Measurements from ENCODE around the gene TTC8. TPM values are rescaled to one million over a fixed set of nuclear protein-coding genes. Genes with fewer than 3 reads are reported as not detected.

Gene TTC8
- total RNA-seq, 1 donor from 2014 or later = 12.0 TPM

DNA sequence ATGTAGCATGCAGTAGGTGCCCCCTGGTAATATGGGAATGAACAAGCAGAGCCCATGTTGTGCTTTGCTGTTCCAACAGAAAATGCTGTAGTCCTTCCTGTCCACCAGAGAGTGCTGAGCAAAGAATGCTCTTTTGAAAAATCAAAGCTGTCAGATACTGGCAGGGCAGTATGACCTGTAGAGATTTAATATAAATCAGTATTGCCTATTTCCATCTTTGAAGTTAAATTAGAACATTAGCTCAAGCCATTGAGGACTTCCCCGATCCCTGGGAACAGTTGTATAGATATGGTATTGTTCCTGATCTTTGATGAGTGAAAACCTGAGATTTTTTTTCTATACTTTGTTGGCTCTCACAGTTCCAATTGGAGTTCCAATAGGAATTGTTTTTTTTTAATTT lies 13.0 kb downstream of the TTC8 start:
- Histone ChIP-seq H3K4me1 (ENCODE audit: control insufficient read depth in 3 of 3, insufficient read depth in 3 of 3, low read length in 3 of 3) (peaks cover 0 to 4% (median 3%) of the 10 kb centered on the region in 3 donors), H3K36me3 (ENCODE audit: control insufficient read depth in 3 of 3, insufficient read depth in 3 of 3, low read length in 3 of 3) (peaks cover 0 to 2% (median 0%) of the 10 kb centered on the region in 3 donors), H3K9me3 (ENCODE audit: control insufficient read depth in 3 of 3, low read length in 3 of 3) (no peaks in the 10 kb centered on the region), H3K27me3 (ENCODE audit: control insufficient read depth in 3 of 3, insufficient read depth in 3 of 3, low read length in 3 of 3) (no peaks in the 10 kb centered on the region), H3K4me3 (ENCODE audit: low read length in 3 of 3) (no peak overlapping the region), H3K9ac (ENCODE audit: low read depth in 1 of 3, low read length in 3 of 3) (no peak overlapping the region), H3K27ac (ENCODE audit: low read depth, low read length) (no peak overlapping the region)

DNA sequence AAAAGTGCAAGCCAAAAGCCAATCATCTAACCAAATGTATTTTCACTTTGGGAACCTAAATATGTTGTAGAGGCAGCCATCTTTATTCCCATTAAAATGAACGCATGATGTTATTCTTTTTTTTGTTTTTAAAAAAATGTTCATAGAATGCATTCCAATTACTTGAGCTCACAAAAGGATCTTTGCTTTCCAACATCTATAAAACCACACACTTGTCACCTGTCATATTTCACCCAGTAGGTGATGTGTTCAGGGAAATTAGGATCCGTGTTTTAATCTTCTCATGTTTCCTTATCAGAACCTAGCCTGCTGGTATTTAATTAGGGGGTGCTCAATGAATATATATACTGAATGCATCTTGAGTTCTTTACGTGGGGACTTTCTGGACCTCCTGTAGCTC lies 13.6 kb downstream of the TTC8 start:
- H3K9ac ChIP-seq (ENCODE audit: low read depth in 1 of 3, low read length in 3 of 3) = no peak overlapping the region
- H3K36me3 ChIP-seq (ENCODE audit: control insufficient read depth in 3 of 3, insufficient read depth in 3 of 3, low read length in 3 of 3) = peaks cover 0 to 2% (median 0%) of the 10 kb centered on the region in 3 donors
- H3K27ac ChIP-seq (ENCODE audit: low read depth, low read length) = no peak overlapping the region
- H3K27me3 ChIP-seq (ENCODE audit: control insufficient read depth in 3 of 3, insufficient read depth in 3 of 3, low read length in 3 of 3) = no peaks in the 10 kb centered on the region
- H3K9me3 ChIP-seq (ENCODE audit: control insufficient read depth in 3 of 3, low read length in 3 of 3) = no peaks in the 10 kb centered on the region
- peaks cover 0 to 4% (median 3%) of the 10 kb centered on the region in 3 donors for H3K4me1 ChIP-seq (ENCODE audit: control insufficient read depth in 3 of 3, insufficient read depth in 3 of 3, low read length in 3 of 3)
- H3K4me3 ChIP-seq (ENCODE audit: low read length in 3 of 3) = no peak overlapping the region

DNA sequence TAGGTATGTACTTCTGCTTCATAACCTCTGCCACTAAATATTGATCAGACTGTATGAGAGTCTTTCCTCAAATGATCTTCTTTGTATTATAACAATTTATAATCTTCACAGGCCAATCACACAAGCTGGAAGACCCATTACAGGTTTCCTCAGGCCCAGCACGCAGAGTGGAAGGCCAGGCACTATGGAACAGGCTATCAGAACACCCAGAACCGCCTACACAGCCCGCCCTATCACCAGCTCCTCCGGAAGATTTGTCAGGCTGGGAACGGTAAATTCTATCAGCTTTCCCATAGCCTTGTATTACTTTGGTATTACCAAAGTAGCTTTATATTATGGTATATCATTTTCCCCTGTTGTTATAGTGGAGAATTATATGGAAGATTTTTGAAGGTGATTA lies 16.5 kb downstream of the TTC8 start:
- no peak overlapping the region for H3K4me3 ChIP-seq (ENCODE audit: low read length in 3 of 3)
- no peaks in the 10 kb centered on the region for H3K4me1 ChIP-seq (ENCODE audit: control insufficient read depth in 3 of 3, insufficient read depth in 3 of 3, low read length in 3 of 3)
- no peak overlapping the region for H3K9ac ChIP-seq (ENCODE audit: low read depth in 1 of 3, low read length in 3 of 3)
- H3K9me3 ChIP-seq (ENCODE audit: control insufficient read depth in 3 of 3, low read length in 3 of 3) = no peaks in the 10 kb centered on the region
- no peak overlapping the region for H3K27ac ChIP-seq (ENCODE audit: low read depth, low read length)
- no peaks in the 10 kb centered on the region for H3K27me3 ChIP-seq (ENCODE audit: control insufficient read depth in 3 of 3, insufficient read depth in 3 of 3, low read length in 3 of 3)
- peaks cover 0 to 2% (median 0%) of the 10 kb centered on the region in 3 donors for H3K36me3 ChIP-seq (ENCODE audit: control insufficient read depth in 3 of 3, insufficient read depth in 3 of 3, low read length in 3 of 3)

DNA sequence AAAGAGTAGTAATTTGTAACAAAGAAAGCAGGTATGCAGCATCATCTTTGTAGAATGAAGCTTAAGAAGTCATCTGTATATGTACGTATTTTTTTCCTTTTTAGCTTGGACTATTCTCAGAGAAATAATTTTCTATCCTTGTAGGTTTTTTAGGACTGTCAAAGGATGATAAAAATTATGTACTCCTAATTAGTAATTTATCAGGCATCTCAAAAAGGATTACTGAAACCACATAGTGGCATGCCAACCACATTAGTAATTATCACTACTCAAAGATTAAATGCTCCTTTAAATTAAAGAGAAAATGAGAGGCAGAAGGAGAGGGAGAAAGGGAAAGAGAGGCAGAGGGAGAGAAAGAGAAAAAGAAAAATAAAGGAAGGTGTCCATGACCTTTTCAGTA lies 17.3 kb downstream of the TTC8 start:
- no peak overlapping the region for H3K4me3 ChIP-seq (ENCODE audit: low read length in 3 of 3)
- H3K4me1 ChIP-seq (ENCODE audit: control insufficient read depth in 3 of 3, insufficient read depth in 3 of 3, low read length in 3 of 3) = no peaks in the 10 kb centered on the region
- H3K36me3 ChIP-seq (ENCODE audit: control insufficient read depth in 3 of 3, insufficient read depth in 3 of 3, low read length in 3 of 3) = peaks cover 0 to 2% (median 0%) of the 10 kb centered on the region in 3 donors
- no peak overlapping the region for H3K9ac ChIP-seq (ENCODE audit: low read depth in 1 of 3, low read length in 3 of 3)
- H3K27ac ChIP-seq (ENCODE audit: low read depth, low read length) = no peak overlapping the region
- H3K27me3 ChIP-seq (ENCODE audit: control insufficient read depth in 3 of 3, insufficient read depth in 3 of 3, low read length in 3 of 3) = no peaks in the 10 kb centered on the region
- no peaks in the 10 kb centered on the region for H3K9me3 ChIP-seq (ENCODE audit: control insufficient read depth in 3 of 3, low read length in 3 of 3)

DNA sequence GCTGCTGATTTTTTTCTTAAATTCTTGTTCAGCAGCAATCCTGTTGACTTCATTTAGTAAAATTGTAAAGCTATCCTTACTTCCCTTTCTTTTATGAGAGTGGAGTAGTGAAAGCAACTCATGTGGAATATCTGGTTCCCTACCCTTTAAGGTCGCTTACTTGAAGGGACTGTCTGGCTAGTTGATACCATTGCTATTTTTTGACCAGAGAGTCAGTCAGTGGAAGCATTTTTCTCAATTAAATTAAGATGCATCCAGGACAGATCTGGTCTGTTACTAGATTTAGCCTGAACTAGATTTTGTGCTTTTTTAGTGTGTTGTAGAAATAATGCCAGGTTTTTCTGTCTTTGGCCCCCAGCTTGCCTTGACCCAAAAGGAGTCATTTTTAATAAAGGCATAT lies 18.0 kb downstream of the TTC8 start:
- no peaks in the 10 kb centered on the region for H3K27me3 ChIP-seq (ENCODE audit: control insufficient read depth in 3 of 3, insufficient read depth in 3 of 3, low read length in 3 of 3)
- no peaks in the 10 kb centered on the region for H3K4me1 ChIP-seq (ENCODE audit: control insufficient read depth in 3 of 3, insufficient read depth in 3 of 3, low read length in 3 of 3)
- H3K4me3 ChIP-seq (ENCODE audit: low read length in 3 of 3) = no peak overlapping the region
- H3K36me3 ChIP-seq (ENCODE audit: control insufficient read depth in 3 of 3, insufficient read depth in 3 of 3, low read length in 3 of 3) = peaks cover 0 to 2% (median 0%) of the 10 kb centered on the region in 3 donors
- no peak overlapping the region for H3K9ac ChIP-seq (ENCODE audit: low read depth in 1 of 3, low read length in 3 of 3)
- no peak overlapping the region for H3K27ac ChIP-seq (ENCODE audit: low read depth, low read length)
- no peaks in the 10 kb centered on the region for H3K9me3 ChIP-seq (ENCODE audit: control insufficient read depth in 3 of 3, low read length in 3 of 3)

DNA sequence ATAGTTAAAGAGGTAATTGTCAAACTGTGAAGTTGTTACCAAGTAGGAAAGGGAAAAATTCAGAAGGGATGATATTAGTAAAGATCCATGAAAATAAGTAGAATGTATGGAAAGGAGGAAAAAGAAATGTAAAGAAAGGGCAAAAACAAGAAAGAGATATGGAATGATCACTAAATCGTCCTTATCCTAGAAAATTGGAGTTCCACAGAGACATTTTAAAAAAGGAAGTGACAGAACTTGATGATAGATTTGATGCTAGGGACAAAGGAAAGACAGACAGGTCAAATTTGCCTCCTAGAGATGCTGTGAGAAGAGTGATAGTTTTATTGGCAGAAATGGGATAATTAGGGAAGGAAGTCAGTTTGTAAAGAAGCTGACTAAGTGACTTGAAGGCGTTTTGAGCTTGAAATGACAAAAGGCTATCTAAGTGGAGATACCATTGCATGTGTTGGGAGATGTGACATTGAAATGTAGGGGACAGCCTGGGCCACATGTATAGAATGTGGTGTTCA lies 20.6 kb downstream of the TTC8 start:
- no peaks in the 10 kb centered on the region for H3K4me1 ChIP-seq (ENCODE audit: control insufficient read depth in 3 of 3, insufficient read depth in 3 of 3, low read length in 3 of 3)

DNA sequence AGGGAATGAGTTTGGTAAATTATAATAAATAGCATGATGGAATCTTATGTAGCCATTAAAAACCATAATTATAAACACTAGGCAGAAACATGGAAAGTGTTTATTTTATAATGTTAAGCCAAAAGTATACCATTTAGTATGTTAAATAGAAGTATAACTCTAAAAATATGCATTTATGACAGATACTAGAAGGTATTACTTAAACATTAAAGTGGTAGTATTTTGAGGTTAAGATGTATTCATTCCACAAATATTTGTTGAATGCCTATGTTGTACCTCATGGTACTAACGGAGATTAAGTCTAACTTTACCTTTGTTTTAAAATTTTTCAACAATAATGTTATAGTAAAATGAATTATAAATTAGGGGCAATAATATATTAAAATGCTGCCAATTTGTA lies 24.1 kb downstream of the TTC8 start:
- no peaks in the 10 kb centered on the region for H3K36me3 ChIP-seq (ENCODE audit: control insufficient read depth in 3 of 3, insufficient read depth in 3 of 3, low read length in 3 of 3)
- no peak overlapping the region for H3K4me3 ChIP-seq (ENCODE audit: low read length in 3 of 3)
- H3K9me3 ChIP-seq (ENCODE audit: control insufficient read depth in 3 of 3, low read length in 3 of 3) = no peaks in the 10 kb centered on the region
- no peak overlapping the region for H3K27ac ChIP-seq (ENCODE audit: low read depth, low read length)
- H3K27me3 ChIP-seq (ENCODE audit: control insufficient read depth in 3 of 3, insufficient read depth in 3 of 3, low read length in 3 of 3) = no peaks in the 10 kb centered on the region
- no peak overlapping the region for H3K9ac ChIP-seq (ENCODE audit: low read depth in 1 of 3, low read length in 3 of 3)
- no peaks in the 10 kb centered on the region for H3K4me1 ChIP-seq (ENCODE audit: control insufficient read depth in 3 of 3, insufficient read depth in 3 of 3, low read length in 3 of 3)

More for the DNA sequence above, 20.6 kb downstream of the TTC8 start:
- Histone ChIP-seq H3K9ac (ENCODE audit: low read depth in 1 of 3, low read length in 3 of 3) (no peak overlapping the region), H3K27ac (ENCODE audit: low read depth, low read length) (no peak overlapping the region), H3K27me3 (ENCODE audit: control insufficient read depth in 3 of 3, insufficient read depth in 3 of 3, low read length in 3 of 3) (no peaks in the 10 kb centered on the region), H3K36me3 (ENCODE audit: control insufficient read depth in 3 of 3, insufficient read depth in 3 of 3, low read length in 3 of 3) (peaks cover 0 to 2% (median 0%) of the 10 kb centered on the region in 3 donors), H3K9me3 (ENCODE audit: control insufficient read depth in 3 of 3, low read length in 3 of 3) (no peaks in the 10 kb centered on the region), H3K4me3 (ENCODE audit: low read length in 3 of 3) (no peak overlapping the region)

DNA sequence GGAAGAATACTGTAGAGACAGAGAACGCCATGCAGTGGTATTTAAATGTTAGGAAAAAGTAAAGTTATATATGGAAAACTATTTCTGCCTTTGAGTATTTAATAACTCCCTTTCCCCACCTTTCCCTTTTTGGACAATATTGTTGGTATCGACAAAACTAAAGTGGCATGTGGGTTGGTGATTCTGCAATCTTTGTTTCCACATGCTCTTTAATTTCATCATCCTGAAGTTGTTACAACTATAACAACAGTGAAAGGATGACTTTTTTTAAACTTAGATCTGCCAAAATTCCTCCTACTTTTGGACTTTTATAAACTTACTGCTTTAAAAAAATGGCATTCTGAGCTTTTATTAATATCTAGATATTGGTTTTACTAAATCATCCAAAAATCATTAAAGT lies 25.3 kb downstream of the TTC8 start:
- H3K27me3 ChIP-seq (ENCODE audit: control insufficient read depth in 3 of 3, insufficient read depth in 3 of 3, low read length in 3 of 3) = no peaks in the 10 kb centered on the region
- no peak overlapping the region for H3K4me3 ChIP-seq (ENCODE audit: low read length in 3 of 3)
- no peaks in the 10 kb centered on the region for H3K9me3 ChIP-seq (ENCODE audit: control insufficient read depth in 3 of 3, low read length in 3 of 3)
- no peak overlapping the region for H3K27ac ChIP-seq (ENCODE audit: low read depth, low read length)
- no peaks in the 10 kb centered on the region for H3K36me3 ChIP-seq (ENCODE audit: control insufficient read depth in 3 of 3, insufficient read depth in 3 of 3, low read length in 3 of 3)
- no peak overlapping the region for H3K9ac ChIP-seq (ENCODE audit: low read depth in 1 of 3, low read length in 3 of 3)
- no peaks in the 10 kb centered on the region for H3K4me1 ChIP-seq (ENCODE audit: control insufficient read depth in 3 of 3, insufficient read depth in 3 of 3, low read length in 3 of 3)

DNA sequence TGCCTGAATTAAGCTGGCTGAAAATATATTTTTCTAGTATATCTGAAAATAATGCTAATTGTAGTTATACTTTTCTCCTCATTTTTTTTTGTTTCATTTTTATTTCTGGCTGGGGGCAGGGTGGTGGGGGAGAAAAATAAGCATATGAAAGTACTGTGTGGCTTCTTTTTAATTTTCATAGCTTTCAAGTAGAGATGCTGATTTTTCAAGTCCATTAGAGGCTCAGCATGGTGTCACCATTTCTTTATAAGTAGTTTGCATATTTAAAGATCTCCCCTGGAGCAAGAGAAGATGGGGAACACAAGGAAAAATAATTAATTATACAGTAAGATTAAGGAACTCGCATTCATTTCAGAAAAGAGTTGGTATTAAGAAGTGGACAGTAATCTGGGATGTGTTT lies 27.1 kb downstream of the TTC8 start:
- H3K9me3 ChIP-seq (ENCODE audit: control insufficient read depth in 3 of 3, low read length in 3 of 3) = no peaks in the 10 kb centered on the region
- no peaks in the 10 kb centered on the region for H3K36me3 ChIP-seq (ENCODE audit: control insufficient read depth in 3 of 3, insufficient read depth in 3 of 3, low read length in 3 of 3)
- no peaks in the 10 kb centered on the region for H3K27me3 ChIP-seq (ENCODE audit: control insufficient read depth in 3 of 3, insufficient read depth in 3 of 3, low read length in 3 of 3)
- no peaks in the 10 kb centered on the region for H3K4me1 ChIP-seq (ENCODE audit: control insufficient read depth in 3 of 3, insufficient read depth in 3 of 3, low read length in 3 of 3)
- H3K27ac ChIP-seq (ENCODE audit: low read depth, low read length) = no peak overlapping the region
- H3K9ac ChIP-seq (ENCODE audit: low read depth in 1 of 3, low read length in 3 of 3) = no peak overlapping the region
- no peak overlapping the region for H3K4me3 ChIP-seq (ENCODE audit: low read length in 3 of 3)

DNA sequence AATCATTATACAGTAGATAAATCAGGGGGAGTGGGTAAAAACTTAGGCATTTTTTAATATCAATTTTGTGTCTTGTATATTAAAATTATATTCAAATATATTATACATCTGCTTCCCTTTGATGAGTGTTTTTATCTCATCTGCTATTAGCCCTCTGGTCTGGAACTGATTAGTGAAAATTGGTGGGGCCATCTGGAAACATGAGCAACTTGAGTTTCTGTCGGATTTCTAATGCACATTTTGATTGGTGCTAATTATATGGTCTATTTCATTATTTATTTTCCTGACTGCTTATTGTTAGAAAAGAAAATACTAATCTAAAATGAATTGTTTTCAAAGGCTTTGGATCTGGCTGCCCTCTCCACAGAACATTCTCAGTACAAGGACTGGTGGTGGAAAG lies 28.2 kb downstream of the TTC8 start:
- H3K9me3 ChIP-seq (ENCODE audit: control insufficient read depth in 3 of 3, low read length in 3 of 3) = no peaks in the 10 kb centered on the region
- H3K9ac ChIP-seq (ENCODE audit: low read depth in 1 of 3, low read length in 3 of 3) = no peak overlapping the region
- H3K27ac ChIP-seq (ENCODE audit: low read depth, low read length) = no peak overlapping the region

DNA sequence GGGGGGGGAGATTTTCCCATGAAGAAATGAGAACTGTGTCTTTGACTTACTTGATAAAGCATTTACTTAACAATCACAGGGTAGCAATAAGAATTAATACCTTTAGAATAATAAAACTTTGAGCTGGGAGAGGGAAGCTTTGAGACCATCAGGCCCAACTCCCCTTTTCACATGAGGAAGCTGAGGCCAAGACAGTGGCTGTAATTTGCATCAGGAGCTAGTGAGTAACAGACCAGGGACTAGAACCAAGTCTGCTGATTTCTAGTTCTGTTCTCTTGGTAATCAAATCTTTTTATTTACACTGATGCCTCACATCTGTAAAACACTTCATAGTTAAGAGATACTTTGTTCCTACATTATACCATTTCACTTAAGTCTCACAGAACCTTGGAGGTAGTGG lies 28.7 kb downstream of the TTC8 start:
- H3K9me3 ChIP-seq (ENCODE audit: control insufficient read depth in 3 of 3, low read length in 3 of 3) = no peaks in the 10 kb centered on the region
- no peaks in the 10 kb centered on the region for H3K36me3 ChIP-seq (ENCODE audit: control insufficient read depth in 3 of 3, insufficient read depth in 3 of 3, low read length in 3 of 3)
- no peak overlapping the region for H3K9ac ChIP-seq (ENCODE audit: low read depth in 1 of 3, low read length in 3 of 3)
- H3K27ac ChIP-seq (ENCODE audit: low read depth, low read length) = no peak overlapping the region
- no peaks in the 10 kb centered on the region for H3K27me3 ChIP-seq (ENCODE audit: control insufficient read depth in 3 of 3, insufficient read depth in 3 of 3, low read length in 3 of 3)
- no peaks in the 10 kb centered on the region for H3K4me1 ChIP-seq (ENCODE audit: control insufficient read depth in 3 of 3, insufficient read depth in 3 of 3, low read length in 3 of 3)
- H3K4me3 ChIP-seq (ENCODE audit: low read length in 3 of 3) = no peak overlapping the region

More for the DNA sequence above, 28.2 kb downstream of the TTC8 start:
- Histone ChIP-seq H3K36me3 (ENCODE audit: control insufficient read depth in 3 of 3, insufficient read depth in 3 of 3, low read length in 3 of 3) (no peaks in the 10 kb centered on the region), H3K4me1 (ENCODE audit: control insufficient read depth in 3 of 3, insufficient read depth in 3 of 3, low read length in 3 of 3) (no peaks in the 10 kb centered on the region), H3K27me3 (ENCODE audit: control insufficient read depth in 3 of 3, insufficient read depth in 3 of 3, low read length in 3 of 3) (no peaks in the 10 kb centered on the region), H3K4me3 (ENCODE audit: low read length in 3 of 3) (no peak overlapping the region)
